C4-2B (cell line): Measurements from ENCODE around the gene MADD.

Experiments used
- H3K27ac ChIP-seq: fragments of 450-650 bp; 2 replicates; pipeline ENCODE4 v1.5.1; 2017
- ZFX ChIP-seq: fragments of 450-650 bp; IDR thresholded peaks from 2 replicates; pipeline ENCODE4 v1.6.1; 2017
- TF ChIP-seq, protein P1 (sequence below): fragments of 450-650 bp; conservative IDR thresholded peaks from 2 replicates; pipeline ENCODE4 v1.5.1; 2017; ENCODE audit warnings: mild to moderate bottlenecking

The MADD gene

GRCh38 chr11:47259232-47259977 is 10.5 kb upstream of the MADD start:
- no peak overlapping the region for H3K27ac ChIP-seq
- TF ChIP-seq, protein P1, sequence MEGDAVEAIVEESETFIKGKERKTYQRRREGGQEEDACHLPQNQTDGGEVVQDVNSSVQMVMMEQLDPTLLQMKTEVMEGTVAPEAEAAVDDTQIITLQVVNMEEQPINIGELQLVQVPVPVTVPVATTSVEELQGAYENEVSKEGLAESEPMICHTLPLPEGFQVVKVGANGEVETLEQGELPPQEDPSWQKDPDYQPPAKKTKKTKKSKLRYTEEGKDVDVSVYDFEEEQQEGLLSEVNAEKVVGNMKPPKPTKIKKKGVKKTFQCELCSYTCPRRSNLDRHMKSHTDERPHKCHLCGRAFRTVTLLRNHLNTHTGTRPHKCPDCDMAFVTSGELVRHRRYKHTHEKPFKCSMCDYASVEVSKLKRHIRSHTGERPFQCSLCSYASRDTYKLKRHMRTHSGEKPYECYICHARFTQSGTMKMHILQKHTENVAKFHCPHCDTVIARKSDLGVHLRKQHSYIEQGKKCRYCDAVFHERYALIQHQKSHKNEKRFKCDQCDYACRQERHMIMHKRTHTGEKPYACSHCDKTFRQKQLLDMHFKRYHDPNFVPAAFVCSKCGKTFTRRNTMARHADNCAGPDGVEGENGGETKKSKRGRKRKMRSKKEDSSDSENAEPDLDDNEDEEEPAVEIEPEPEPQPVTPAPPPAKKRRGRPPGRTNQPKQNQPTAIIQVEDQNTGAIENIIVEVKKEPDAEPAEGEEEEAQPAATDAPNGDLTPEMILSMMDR = no peak; the same call in 1 of the 2 replicates
- TF ChIP-seq ZFX = no peak

DNA sequence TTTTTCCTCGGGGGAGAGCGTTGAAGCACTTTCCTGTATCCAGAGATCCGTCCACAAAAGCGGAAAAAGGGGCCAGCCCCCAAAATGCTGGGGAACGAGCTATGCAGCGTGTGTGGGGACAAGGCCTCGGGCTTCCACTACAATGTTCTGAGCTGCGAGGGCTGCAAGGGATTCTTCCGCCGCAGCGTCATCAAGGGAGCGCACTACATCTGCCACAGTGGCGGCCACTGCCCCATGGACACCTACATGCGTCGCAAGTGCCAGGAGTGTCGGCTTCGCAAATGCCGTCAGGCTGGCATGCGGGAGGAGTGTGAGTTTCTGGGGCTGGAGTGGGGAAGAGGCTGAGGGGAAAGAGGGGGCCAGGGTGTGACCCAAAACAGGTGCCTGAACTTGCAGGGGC is 9.6 kb upstream of the MADD start:
- no peak for TF ChIP-seq ZFX
- TF ChIP-seq, protein P1 = no peak

DNA sequence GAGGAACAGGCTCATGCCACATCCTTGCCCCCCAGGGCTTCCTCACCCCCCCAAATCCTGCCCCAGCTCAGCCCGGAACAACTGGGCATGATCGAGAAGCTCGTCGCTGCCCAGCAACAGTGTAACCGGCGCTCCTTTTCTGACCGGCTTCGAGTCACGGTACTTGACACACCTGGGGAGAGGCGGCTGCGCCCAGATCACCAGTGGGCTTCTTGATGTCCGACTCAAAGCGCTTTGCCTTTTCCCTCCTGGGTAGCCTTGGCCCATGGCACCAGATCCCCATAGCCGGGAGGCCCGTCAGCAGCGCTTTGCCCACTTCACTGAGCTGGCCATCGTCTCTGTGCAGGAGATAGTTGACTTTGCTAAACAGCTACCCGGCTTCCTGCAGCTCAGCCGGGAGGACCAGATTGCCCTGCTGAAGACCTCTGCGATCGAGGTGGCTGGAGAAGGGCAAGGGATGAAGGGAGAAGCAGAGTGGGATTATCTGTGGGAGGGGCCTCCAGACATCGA is 8.6 kb upstream of the MADD start:
- H3K27ac ChIP-seq = no peak overlapping the region
- TF ChIP-seq ZFX = no peak
- TF ChIP-seq, protein P1 = no peak

More for the DNA sequence above, 9.6 kb upstream of the MADD start:
- no peak overlapping the region for H3K27ac ChIP-seq

DNA sequence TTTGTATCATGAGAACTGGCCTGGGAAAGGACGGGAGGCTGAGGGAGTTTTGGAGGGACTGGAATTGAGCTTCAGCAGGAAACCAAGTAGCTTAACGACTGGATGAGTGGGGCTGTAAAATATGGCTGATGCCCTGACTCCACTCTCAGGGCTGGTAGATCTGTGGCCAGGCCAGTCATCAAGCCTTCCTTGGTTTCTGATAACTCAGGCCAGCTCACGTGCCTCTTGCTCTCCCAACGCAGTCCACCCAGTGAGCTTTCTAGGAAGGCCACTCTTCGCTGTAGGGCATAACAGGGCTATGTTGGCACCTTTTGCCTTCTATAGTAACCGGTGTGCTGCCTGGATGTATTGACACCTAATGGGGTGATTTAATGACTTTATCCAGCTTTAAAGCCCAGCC is 5.8 kb upstream of the MADD start:
- H3K27ac ChIP-seq = no peak overlapping the region
- TF ChIP-seq ZFX = no peak

DNA sequence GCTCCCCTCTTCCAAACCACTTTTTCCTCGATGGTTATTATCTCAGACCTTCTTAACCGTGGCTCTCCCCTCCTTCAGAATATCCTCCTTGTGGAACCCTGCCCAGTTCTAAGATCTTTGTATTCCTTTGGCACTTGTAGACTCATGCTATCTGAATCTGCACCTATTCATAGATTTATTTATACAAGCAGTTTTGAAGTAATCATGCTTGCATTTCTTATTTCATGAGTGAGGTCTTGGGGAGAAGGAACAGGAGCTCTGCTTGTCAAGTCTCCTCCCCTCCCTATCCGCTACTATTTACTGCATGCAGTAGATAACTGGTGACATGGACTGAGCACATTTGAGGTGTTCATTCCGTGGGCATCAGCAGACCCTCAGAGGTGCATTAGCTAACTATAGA is 5.4 kb upstream of the MADD start:
- H3K27ac ChIP-seq = no peak overlapping the region

GRCh38 chr11:47267876-47268275 is 2.1 kb upstream of the MADD start:
- TF ChIP-seq, protein P1 = no peak
- TF ChIP-seq ZFX = no peak
- H3K27ac ChIP-seq = peak overlapping the region; percentile 96

More for the DNA sequence above, 5.4 kb upstream of the MADD start:
- TF ChIP-seq, protein P1 = no peak
- no peak for TF ChIP-seq ZFX

DNA sequence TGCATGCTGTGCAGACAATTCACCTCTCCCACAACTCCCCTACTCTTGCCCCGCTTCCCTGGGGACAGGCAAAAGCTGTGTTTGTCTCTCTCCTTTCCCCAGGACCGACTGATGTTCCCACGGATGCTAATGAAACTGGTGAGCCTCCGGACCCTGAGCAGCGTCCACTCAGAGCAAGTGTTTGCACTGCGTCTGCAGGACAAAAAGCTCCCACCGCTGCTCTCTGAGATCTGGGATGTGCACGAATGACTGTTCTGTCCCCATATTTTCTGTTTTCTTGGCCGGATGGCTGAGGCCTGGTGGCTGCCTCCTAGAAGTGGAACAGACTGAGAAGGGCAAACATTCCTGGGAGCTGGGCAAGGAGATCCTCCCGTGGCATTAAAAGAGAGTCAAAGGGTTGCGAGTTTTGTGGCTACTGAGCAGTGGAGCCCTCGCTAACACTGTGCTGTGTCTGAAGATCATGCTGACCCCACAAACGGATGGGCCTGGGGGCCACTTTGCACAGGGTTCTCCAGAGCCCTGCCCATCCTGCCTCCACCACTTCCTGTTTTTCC is 1.4 kb upstream of the MADD start:
- no peak for TF ChIP-seq ZFX
- TF ChIP-seq, protein P1 = no peak
- H3K27ac ChIP-seq = peak overlapping the region; percentile 96
